ENCODE measurements around the gene SLC9C2. TPM values are rescaled to one million over a fixed set of nuclear protein-coding genes. Genes with fewer than 3 reads are reported as not detected.
A peak's percentile ranks its signal among the peaks of the same experiment; 100 is the strongest.
"Not testable (repeated sequence)": the region's sequence is repeated elsewhere in the genome, so short reads cannot be mapped to it uniquely, and the experiment has no call there.

Gene SLC9C2, protein sequence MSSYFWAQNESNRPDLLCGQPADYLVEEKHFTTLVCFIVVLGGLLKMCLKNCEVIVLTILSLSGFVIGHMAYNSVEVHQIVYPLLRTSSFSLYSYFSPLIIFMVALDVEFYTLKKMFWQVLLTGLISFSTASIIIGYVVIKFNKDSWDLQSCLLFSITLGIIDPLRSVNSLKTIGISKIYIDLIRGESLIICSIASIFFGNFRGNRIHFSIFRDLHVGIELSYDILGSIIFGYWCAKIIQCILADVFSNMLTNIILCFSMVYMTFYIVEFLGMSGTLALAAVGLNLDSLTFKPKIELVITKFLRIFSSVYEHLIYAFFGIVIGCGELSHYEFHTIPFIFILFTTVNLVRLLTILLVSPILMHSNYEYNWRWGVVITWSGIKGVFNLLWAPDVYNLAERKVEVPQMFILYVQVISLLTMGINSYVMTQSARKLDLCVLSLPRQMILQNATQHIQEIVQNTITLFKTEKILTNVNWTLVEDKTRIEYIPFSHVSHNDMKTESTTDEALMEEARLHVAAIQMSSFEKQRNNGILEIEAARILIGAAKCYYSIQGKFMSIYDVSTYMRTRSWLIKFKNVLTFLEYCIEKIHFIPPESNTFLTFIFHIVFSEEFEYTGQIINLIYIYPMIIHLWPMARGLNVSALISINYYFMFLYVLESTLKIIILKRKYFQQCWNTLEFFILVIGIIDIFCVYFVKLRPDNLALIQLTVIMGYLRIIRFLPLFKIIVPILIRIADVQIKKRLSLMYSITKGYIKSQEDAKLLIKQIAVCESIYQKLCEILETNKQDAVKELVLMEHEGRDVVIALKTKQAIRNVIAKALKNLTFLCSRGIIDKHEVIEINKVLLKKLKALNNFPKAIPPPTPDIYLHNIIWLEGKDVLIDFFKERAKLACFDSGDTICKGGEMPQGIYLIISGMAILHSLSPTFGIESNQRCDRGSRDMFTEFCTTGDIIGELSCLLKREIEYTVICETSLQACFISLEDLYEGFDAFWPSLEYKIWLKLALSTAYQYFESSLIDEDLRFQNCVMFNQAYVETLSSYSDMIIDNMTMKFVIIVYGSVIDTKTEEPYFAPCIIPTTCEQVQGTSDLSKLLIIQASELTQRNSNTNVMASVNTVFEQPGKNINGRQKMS
- total RNA-seq (1 to 10 TPM in 1 of 5 donors, not detected in 4; 2.6 TPM), polyA plus RNA-seq (not detected)
- long read RNA-seq, donor 1, result 0 reads
- long read RNA-seq, donor 2, result 0 reads
- long read RNA-seq, donor 3, result 0 reads
- long read RNA-seq, donor 4, result 0 reads
- long read RNA-seq, donor 5, result 0 reads
- long read RNA-seq, donor 6, result 0 reads
- long read RNA-seq, donor 7, result 0 reads
- long read RNA-seq, donor 8, result 0 reads
- long read RNA-seq, donor 9, result 0 reads
- long read RNA-seq, donor 10, result 0 reads

DNA sequence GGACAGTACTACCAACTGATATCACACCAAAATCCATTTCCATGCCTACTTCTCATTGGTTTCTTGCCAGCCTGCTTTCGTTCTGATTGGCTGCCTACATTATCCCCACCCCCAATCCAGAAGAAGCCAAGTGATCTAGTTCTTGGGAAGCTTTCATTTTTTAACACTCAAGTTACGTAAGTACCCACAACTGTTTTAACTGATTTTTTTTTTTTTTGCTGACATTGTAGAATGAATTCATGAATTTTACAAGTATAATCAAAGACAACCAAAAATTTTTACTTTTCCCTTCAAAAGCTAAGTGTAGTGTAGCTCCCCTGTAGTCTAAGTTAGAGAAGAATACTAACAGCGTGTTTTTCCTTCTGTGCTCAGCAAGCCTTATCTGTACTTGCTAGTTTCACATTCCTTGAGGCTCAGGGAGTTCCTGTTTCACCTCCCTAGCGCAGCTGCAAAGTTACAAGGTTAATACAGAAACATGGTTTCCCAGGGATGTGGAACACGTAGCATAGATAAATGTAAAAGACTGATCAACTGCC is at the start of gene SLC9C2:
Gene SLC9C2, minus strand, starts transcription at position 17 of the 536 bp plus-strand sequence. CDS start 1,296 bp downstream, outside the sequence.
- TF ChIP-seq POLR2AphosphoS5 (IDR thresholded peaks at IDR 0.05), result peak in 1 of 3 donors; percentile 23
- TF ChIP-seq, protein P1, sequence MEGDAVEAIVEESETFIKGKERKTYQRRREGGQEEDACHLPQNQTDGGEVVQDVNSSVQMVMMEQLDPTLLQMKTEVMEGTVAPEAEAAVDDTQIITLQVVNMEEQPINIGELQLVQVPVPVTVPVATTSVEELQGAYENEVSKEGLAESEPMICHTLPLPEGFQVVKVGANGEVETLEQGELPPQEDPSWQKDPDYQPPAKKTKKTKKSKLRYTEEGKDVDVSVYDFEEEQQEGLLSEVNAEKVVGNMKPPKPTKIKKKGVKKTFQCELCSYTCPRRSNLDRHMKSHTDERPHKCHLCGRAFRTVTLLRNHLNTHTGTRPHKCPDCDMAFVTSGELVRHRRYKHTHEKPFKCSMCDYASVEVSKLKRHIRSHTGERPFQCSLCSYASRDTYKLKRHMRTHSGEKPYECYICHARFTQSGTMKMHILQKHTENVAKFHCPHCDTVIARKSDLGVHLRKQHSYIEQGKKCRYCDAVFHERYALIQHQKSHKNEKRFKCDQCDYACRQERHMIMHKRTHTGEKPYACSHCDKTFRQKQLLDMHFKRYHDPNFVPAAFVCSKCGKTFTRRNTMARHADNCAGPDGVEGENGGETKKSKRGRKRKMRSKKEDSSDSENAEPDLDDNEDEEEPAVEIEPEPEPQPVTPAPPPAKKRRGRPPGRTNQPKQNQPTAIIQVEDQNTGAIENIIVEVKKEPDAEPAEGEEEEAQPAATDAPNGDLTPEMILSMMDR (IDR thresholded peaks at IDR 0.05), result no peak
- no peaks in the 10 kb centered on the region for H3K4me1 ChIP-seq
- 19 to 31% (median 26%) methylated on average over 5 of the region's 5 CpGs for WGBS, 5 donors
- DNase-seq, result peak; percentile 46 to 74
- no peaks in the 10 kb centered on the region for H3K9me3 ChIP-seq
- H3K27ac ChIP-seq, result peak within 1 kb of the TSS; percentile 16 to 74 (median 63)
- H3K27me3 ChIP-seq, result no peaks in the 10 kb centered on the region
- H3K36me3 ChIP-seq, result no peaks in the 10 kb centered on the region
- H3K4me3 ChIP-seq, result peak within 1 kb of the TSS; percentile 9 to 31 (median 26)
- intact Hi-C loops (cut with DNase I; ENCODE audit: low total_unique reads), result no loop called here

DNA sequence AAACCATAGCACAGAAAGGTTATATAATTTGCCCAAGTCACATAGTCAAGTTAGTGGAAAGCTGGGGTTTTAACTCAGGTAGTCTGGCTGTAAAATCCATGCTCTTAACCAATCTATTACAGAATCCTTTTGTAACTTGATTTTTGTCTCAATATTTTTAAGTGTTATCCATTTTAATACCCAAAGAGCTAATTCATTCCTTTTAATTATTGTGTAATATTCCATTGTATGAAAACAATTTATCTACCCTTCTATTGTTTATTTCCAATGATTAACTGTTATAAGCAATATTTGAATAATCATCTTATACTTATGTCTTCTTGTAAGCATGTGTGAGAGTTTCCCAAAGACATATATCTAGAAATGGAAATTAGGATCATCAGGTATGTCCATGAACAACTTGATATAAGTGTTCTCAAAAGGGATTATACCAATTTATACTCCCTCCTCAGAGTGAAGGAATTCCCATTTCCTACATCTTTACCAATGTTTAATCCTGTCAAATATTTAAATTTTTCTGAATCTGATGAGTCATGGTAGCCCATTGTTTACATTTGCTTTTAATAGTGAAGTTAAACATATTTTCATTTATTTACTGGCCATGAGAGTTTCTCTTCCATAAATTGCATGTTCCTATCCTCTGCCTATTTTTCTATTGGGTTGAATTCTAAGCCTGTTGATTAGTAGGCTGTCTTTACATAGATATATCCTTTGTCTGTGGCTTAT is 46.2 kb upstream of the SLC9C2 start:
- Histone ChIP-seq H3K9me3 (no peaks in the 10 kb centered on the region), H3K4me1 (no peaks in the 10 kb centered on the region), H3K27me3 (no peaks in the 10 kb centered on the region), H3K27ac (no peak overlapping the region), H3K36me3 (no peaks in the 10 kb centered on the region), H3K4me3 (no peak overlapping the region)
- no peak for TF ChIP-seq POLR2AphosphoS5 (IDR thresholded peaks at IDR 0.05)
- DNase-seq, result no peak
- intact Hi-C loops (cut with DNase I; ENCODE audit: low total_unique reads), result no loop called here

DNA sequence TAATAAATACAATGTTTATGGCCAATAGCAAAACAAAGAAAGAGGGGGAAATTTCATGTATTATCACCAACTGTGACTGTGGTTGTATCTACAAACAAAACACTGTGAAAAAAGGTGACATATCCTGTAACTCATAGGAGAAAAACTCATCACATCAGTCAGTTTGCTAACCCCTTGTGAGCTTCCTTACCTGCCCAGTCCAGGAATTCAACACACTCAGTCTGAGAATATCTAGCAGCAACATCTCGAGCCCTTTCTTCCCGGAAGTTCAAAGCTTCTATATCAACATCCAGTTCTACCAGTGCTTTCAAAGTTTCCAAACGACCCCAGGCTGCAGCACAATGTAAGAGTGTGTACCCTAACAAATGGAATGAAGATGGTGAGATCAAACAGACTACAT is 43.8 kb upstream of the SLC9C2 start:
- no peaks in the 10 kb centered on the region for H3K4me1 ChIP-seq
- no peak for DNase-seq
- H3K9me3 ChIP-seq, result no peaks in the 10 kb centered on the region
- intact Hi-C loops (cut with DNase I; ENCODE audit: low total_unique reads), result no loop called here
- no peaks in the 10 kb centered on the region for H3K36me3 ChIP-seq
- 39 to 60% (median 54%) methylated on average over 3 of the region's 3 CpGs for WGBS, 5 donors
- H3K4me3 ChIP-seq, result no peak overlapping the region
- TF ChIP-seq POLR2A (IDR thresholded peaks at IDR 0.05), result no peak
- TF ChIP-seq POLR2AphosphoS5 (IDR thresholded peaks at IDR 0.05), result no peak
- no peak for TF ChIP-seq EP300 (IDR thresholded peaks at IDR 0.05)
- TF ChIP-seq, protein P1 (IDR thresholded peaks at IDR 0.05), result no peak
- H3K27ac ChIP-seq, result no peak overlapping the region
- H3K27me3 ChIP-seq, result no peaks in the 10 kb centered on the region

DNA sequence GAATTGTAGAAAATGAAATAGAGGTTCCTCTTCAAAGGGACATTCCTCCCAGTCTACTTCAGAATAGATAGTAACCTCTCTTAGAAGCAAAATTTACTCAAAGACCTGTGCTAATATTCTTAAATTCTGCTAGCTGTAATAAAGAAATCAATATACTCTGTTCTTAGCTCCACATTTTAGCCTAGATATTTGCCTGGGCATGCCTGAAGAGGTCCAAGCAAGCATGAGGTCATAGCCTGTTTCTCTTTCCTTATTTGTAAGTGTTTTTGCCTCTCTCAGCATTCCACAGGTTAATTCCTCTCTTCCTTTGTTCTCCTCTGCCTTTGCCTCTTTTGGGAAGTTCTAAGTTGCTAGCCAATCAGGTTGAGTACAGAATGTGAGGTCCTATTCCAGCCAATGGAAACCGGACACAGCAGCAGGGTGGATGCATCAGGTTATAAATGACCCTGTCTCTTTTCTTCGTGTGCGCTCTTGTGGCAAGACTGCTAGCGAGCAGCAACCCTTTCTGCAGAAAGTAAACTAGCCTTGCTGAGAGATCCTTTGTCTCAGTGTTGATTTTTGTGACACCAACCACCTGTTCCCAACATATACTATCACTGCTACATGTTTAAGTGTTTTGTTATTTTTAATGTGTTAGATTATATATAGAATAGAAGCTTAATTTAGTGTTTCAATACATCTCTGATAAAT is 39.7 kb upstream of the SLC9C2 start:
- intact Hi-C loops (cut with DNase I; ENCODE audit: low total_unique reads); H3K36me3 ChIP-seq: not testable (repeated sequence)

More for the DNA sequence above, 39.7 kb upstream of the SLC9C2 start:
- not testable (repeated sequence) for H3K27me3 ChIP-seq, H3K9me3 ChIP-seq, H3K4me1 ChIP-seq, DNase-seq, H3K4me3 ChIP-seq, H3K27ac ChIP-seq
- WGBS, 5 donors, result 78 to 91% (median 87%) methylated on average over 4 of the region's 4 CpGs
